Naive B cell (primary cell): Measurements from ENCODE around the gene ZNF804B. TPM values are rescaled to one million over a fixed set of nuclear protein-coding genes. Genes with fewer than 3 reads are reported as not detected.
"Not testable (repeated sequence)": the region's sequence is repeated elsewhere in the genome, so short reads cannot be mapped to it uniquely, and the experiment has no call there.

Experiments
- ATAC-seq, 2 donors: fragments of 150-1000 bp; cut with Tn5 transposase; 2 replicates each; pipeline ENCODE4 v1.10.0; 2021; ENCODE audit warnings: low read depth in 2 of 2, mild to moderate bottlenecking in 2 of 2, moderate library complexity in 2 of 2
- DNase-seq: peaks from one replicate; pipeline ENCODE4 v3.0.0; 2022
- H3K27ac Mint-ChIP-seq, 6 donors: one replicate each; pipeline ENCODE4 v1.8.0; 2020 to 2022; ENCODE audit warnings: mild to moderate bottlenecking in 6 of 6, mixed read lengths in 6 of 6, moderate library complexity in 5 of 6, inconsistent platforms in 2 of 6
- H3K27me3 Mint-ChIP-seq, 3 donors: one replicate each; pipeline ENCODE4 v1.8.0; 2021 to 2022; ENCODE audit warnings: mixed read lengths in 3 of 3, mild to moderate bottlenecking in 1 of 3
- H3K36me3 Mint-ChIP-seq, 2 donors: one replicate each; pipeline ENCODE4 v1.8.0; 2020 to 2022; ENCODE audit warnings: mixed read lengths in 2 of 2, inconsistent platforms in 1 of 2, mild to moderate bottlenecking in 1 of 2
- H3K4me1 Mint-ChIP-seq, 3 donors: one replicate each; pipeline ENCODE4 v1.8.0; 2020 to 2022; ENCODE audit warnings: mixed read lengths in 3 of 3, inconsistent platforms in 1 of 3, mild to moderate bottlenecking in 1 of 3, moderate library complexity in 1 of 3
- H3K4me3 Mint-ChIP-seq, 8 donors: one replicate each; pipeline ENCODE4 v1.8.0; 2020 to 2022; ENCODE audit warnings: mild to moderate bottlenecking in 8 of 8, mixed read lengths in 8 of 8, moderate library complexity in 8 of 8, inconsistent platforms in 2 of 8
- H3K9me3 Mint-ChIP-seq, 7 donors: one replicate each; pipeline ENCODE4 v1.8.0; 2020 to 2022; ENCODE audit warnings: mixed read lengths in 7 of 7, mild to moderate bottlenecking in 5 of 7, inconsistent platforms in 2 of 7, moderate library complexity in 1 of 7
- polyA plus RNA-seq, 6 donors: library from polyadenylated mRNA; unstranded; fragments of 300-500 nt; fragmentation: Illumina TruSeq; gene quantifications; one replicate each; pipeline ENCODE4 v1.2.3, GENCODE V29; 2021; ENCODE audit warnings: low read depth in 6 of 6

ZNF804B gene
- polyA plus RNA-seq, 6 donors from 2014 or later: not detected

- no peak for ATAC-seq
- H3K4me1 Mint-ChIP-seq: no peaks in the 10 kb centered on the region
- no peak overlapping the region for H3K27ac Mint-ChIP-seq
- H3K36me3 Mint-ChIP-seq: no peaks in the 10 kb centered on the region
- H3K9me3 Mint-ChIP-seq: peaks cover 0 to 18% (median 4%) of the 10 kb centered on the region in 7 donors
- no peak overlapping the region for H3K4me3 Mint-ChIP-seq
- no peak for DNase-seq
- no peaks in the 10 kb centered on the region for H3K27me3 Mint-ChIP-seq
Measured at GRCh38 chr7:89223900-89224395, 464.4 kb downstream of the ZNF804B start.

GRCh38 chr7:89228688-89229171, 469.2 kb downstream of the ZNF804B start:
- not testable (repeated sequence) for ATAC-seq, H3K27ac Mint-ChIP-seq, DNase-seq, H3K27me3 Mint-ChIP-seq, H3K4me1 Mint-ChIP-seq, H3K4me3 Mint-ChIP-seq, H3K36me3 Mint-ChIP-seq
- H3K9me3 Mint-ChIP-seq: peaks cover 0 to 18% (median 4%) of the 10 kb centered on the region in 7 donors

- DNase-seq: no peak
- Mint-ChIP-seq H3K4me3 (no peak overlapping the region), H3K9me3 (peaks cover 0 to 9% (median 2%) of the 10 kb centered on the region in 7 donors), H3K36me3 (no peaks in the 10 kb centered on the region), H3K27me3 (no peaks in the 10 kb centered on the region), H3K27ac (no peak overlapping the region), H3K4me1 (no peaks in the 10 kb centered on the region)
- ATAC-seq: no peak
Measured at GRCh38 chr7:89238156-89238555, 478.7 kb downstream of the ZNF804B start.

- no peaks in the 10 kb centered on the region for H3K27me3 Mint-ChIP-seq
- no peak overlapping the region for H3K27ac Mint-ChIP-seq
- DNase-seq (no peak), ATAC-seq (no peak)
- peaks cover 0 to 8% (median 2%) of the 10 kb centered on the region in 7 donors for H3K9me3 Mint-ChIP-seq
- H3K4me3 Mint-ChIP-seq: no peak overlapping the region
- H3K4me1 Mint-ChIP-seq: no peaks in the 10 kb centered on the region
- H3K36me3 Mint-ChIP-seq: no peaks in the 10 kb centered on the region
Measured at GRCh38 chr7:89246196-89246595, 486.7 kb downstream of the ZNF804B start.

- no peak for DNase-seq
- Mint-ChIP-seq H3K36me3 (no peaks in the 10 kb centered on the region), H3K9me3 (peaks cover 0 to 9% (median 4%) of the 10 kb centered on the region in 7 donors), H3K27me3 (no peaks in the 10 kb centered on the region), H3K4me3 (no peak overlapping the region), H3K27ac (no peak overlapping the region), H3K4me1 (no peaks in the 10 kb centered on the region)
- ATAC-seq: no peak
Measured at GRCh38 chr7:89247207-89247606, 487.7 kb downstream of the ZNF804B start.

- H3K36me3 Mint-ChIP-seq: no peaks in the 10 kb centered on the region
- H3K27me3 Mint-ChIP-seq: no peaks in the 10 kb centered on the region
- no peak overlapping the region for H3K27ac Mint-ChIP-seq
- no peak for ATAC-seq
- peaks cover 0 to 3% (median 0%) of the 10 kb centered on the region in 7 donors for H3K9me3 Mint-ChIP-seq
- DNase-seq: no peak
- no peak overlapping the region for H3K4me3 Mint-ChIP-seq
- H3K4me1 Mint-ChIP-seq: no peaks in the 10 kb centered on the region
Measured at GRCh38 chr7:89259085-89259484, 499.6 kb downstream of the ZNF804B start.

- H3K36me3 Mint-ChIP-seq: no peaks in the 10 kb centered on the region
- H3K9me3 Mint-ChIP-seq: peaks cover 0 to 3% (median 0%) of the 10 kb centered on the region in 7 donors
- no peaks in the 10 kb centered on the region for H3K27me3 Mint-ChIP-seq
- no peak for ATAC-seq
- no peak overlapping the region for H3K27ac Mint-ChIP-seq
- H3K4me1 Mint-ChIP-seq: no peaks in the 10 kb centered on the region
- no peak for DNase-seq
- H3K4me3 Mint-ChIP-seq: no peak overlapping the region
Measured at GRCh38 chr7:89264126-89264525, 504.6 kb downstream of the ZNF804B start.

GRCh38 chr7:89265631-89266030, 506.1 kb downstream of the ZNF804B start:
- ATAC-seq (no peak), DNase-seq (no peak)
- H3K4me1 Mint-ChIP-seq: no peaks in the 10 kb centered on the region
- peaks cover 0 to 7% (median 0%) of the 10 kb centered on the region in 7 donors for H3K9me3 Mint-ChIP-seq
- no peaks in the 10 kb centered on the region for H3K36me3 Mint-ChIP-seq
- H3K27ac Mint-ChIP-seq: no peak overlapping the region
- H3K4me3 Mint-ChIP-seq: no peak overlapping the region
- H3K27me3 Mint-ChIP-seq: no peaks in the 10 kb centered on the region

GRCh38 chr7:89283302-89283701, 523.8 kb downstream of the ZNF804B start:
- Mint-ChIP-seq H3K4me3 (no peak overlapping the region), H3K9me3 (peaks cover 0 to 5% (median 0%) of the 10 kb centered on the region in 7 donors), H3K27me3 (no peaks in the 10 kb centered on the region), H3K4me1 (no peaks in the 10 kb centered on the region), H3K27ac (no peak overlapping the region), H3K36me3 (no peaks in the 10 kb centered on the region)
- no peak for DNase-seq
- no peak for ATAC-seq

- H3K36me3 Mint-ChIP-seq: no peaks in the 10 kb centered on the region
- H3K27me3 Mint-ChIP-seq: no peaks in the 10 kb centered on the region
- ATAC-seq: no peak
- DNase-seq: no peak
- H3K9me3 Mint-ChIP-seq: peaks cover 0 to 3% (median 0%) of the 10 kb centered on the region in 7 donors
- H3K4me3 Mint-ChIP-seq: no peak overlapping the region
- H3K4me1 Mint-ChIP-seq: no peaks in the 10 kb centered on the region
- no peak overlapping the region for H3K27ac Mint-ChIP-seq
Measured at GRCh38 chr7:89308535-89308934, 549.0 kb downstream of the ZNF804B start.

GRCh38 chr7:89311886-89312285, 552.4 kb downstream of the ZNF804B start:
- H3K9me3 Mint-ChIP-seq: peaks cover 0 to 3% (median 0%) of the 10 kb centered on the region in 7 donors
- H3K4me1 Mint-ChIP-seq: no peaks in the 10 kb centered on the region
- no peak overlapping the region for H3K4me3 Mint-ChIP-seq
- H3K27me3 Mint-ChIP-seq: no peaks in the 10 kb centered on the region
- H3K27ac Mint-ChIP-seq: no peak overlapping the region
- no peak for ATAC-seq
- H3K36me3 Mint-ChIP-seq: no peaks in the 10 kb centered on the region
- DNase-seq: no peak

GRCh38 chr7:89312551-89312950, 553.1 kb downstream of the ZNF804B start:
- ATAC-seq: no peak
- H3K4me1 Mint-ChIP-seq: no peaks in the 10 kb centered on the region
- H3K36me3 Mint-ChIP-seq: no peaks in the 10 kb centered on the region
- no peaks in the 10 kb centered on the region for H3K27me3 Mint-ChIP-seq
- no peak for DNase-seq
- no peak overlapping the region for H3K27ac Mint-ChIP-seq
- H3K9me3 Mint-ChIP-seq: peaks cover 0 to 4% (median 0%) of the 10 kb centered on the region in 7 donors
- no peak overlapping the region for H3K4me3 Mint-ChIP-seq

- Mint-ChIP-seq H3K27ac (no peak overlapping the region), H3K4me3 (no peak overlapping the region), H3K27me3 (no peaks in the 10 kb centered on the region), H3K36me3 (no peaks in the 10 kb centered on the region), H3K9me3 (peaks cover 0 to 7% (median 2%) of the 10 kb centered on the region in 7 donors), H3K4me1 (no peaks in the 10 kb centered on the region)
- ATAC-seq (no peak), DNase-seq (no peak)
Measured at GRCh38 chr7:89316584-89317251, 557.2 kb downstream of the ZNF804B start.

GRCh38 chr7:89332026-89332425, 572.5 kb downstream of the ZNF804B start:
- ATAC-seq: no peak
- Mint-ChIP-seq H3K36me3 (no peaks in the 10 kb centered on the region), H3K4me3 (no peak overlapping the region), H3K9me3 (peaks cover 0 to 6% (median 3%) of the 10 kb centered on the region in 7 donors), H3K27ac (no peak overlapping the region), H3K27me3 (no peaks in the 10 kb centered on the region), H3K4me1 (no peaks in the 10 kb centered on the region)
- DNase-seq: no peak
